Caco-2 (cell line): ENCODE measurements around the gene PCSK5. TPM values are rescaled to one million over a fixed set of nuclear protein-coding genes. Genes with fewer than 3 reads are reported as not detected.

ENCODE experiments used
- BruUV-seq: library from RNA; stranded (reverse); fragments of 400-500 nt; replicated peaks from 2 replicates; lab custom pipeline; 2021; lab: Mats Ljungman, UMichigan
- CTCF ChIA-PET: fragments of 300-600 bp; sonication (Branson Sonifier 250); formaldehyde crosslinking; loops from one replicate; lab custom pipeline; 2022; ENCODE audit warnings: antibody characterized with exemption; lab: Charles Lee
- POLR2A ChIA-PET: fragments of 300-600 bp; sonication (Branson Sonifier 250); formaldehyde crosslinking; loops from one replicate; lab custom pipeline; 2022; ENCODE audit warnings: antibody characterized with exemption; lab: Charles Lee
- DNase-seq, 2 experiments: peaks; one replicate each; pipeline versions ENCODE4 v3.0.0 to v3.0.0-alpha.2; 2020 to 2022
- H3K27me3 ChIP-seq: replicated peaks from 2 replicates; pipeline ENCODE4 v1.6.0; 2011; ENCODE audit warnings: low read length; ENCODE audit not compliant: control insufficient read depth, insufficient read depth
- H3K36me3 ChIP-seq: 2 replicates; pipeline ENCODE4 v1.5.1; 2011; ENCODE audit warnings: low read length; ENCODE audit not compliant: control insufficient read depth, insufficient read depth
- H3K4me1 ChIP-seq: fragments of 250-450 bp; sonication (Bioruptor Pico); 2 replicates; pipeline ENCODE4 v1.5.1; 2020; ENCODE audit warnings: mild to moderate bottlenecking
- H3K4me3 ChIP-seq: 2 replicates; pipeline ENCODE4 v1.5.1; 2011; ENCODE audit warnings: low read depth, mild to moderate bottlenecking, control low read depth, low read length
- H3K9me3 ChIP-seq: fragments of 250-450 bp; sonication (Bioruptor Pico); 2 replicates; pipeline ENCODE4 v1.5.1; 2020; ENCODE audit warnings: mild to moderate bottlenecking, moderate library complexity
- H3K27ac Mint-ChIP-seq: one replicate; pipeline ENCODE4 v1.8.0; 2022; ENCODE audit warnings: mixed read lengths; ENCODE audit not compliant: unreplicated experiment
- H3K27me3 Mint-ChIP-seq: one replicate; pipeline ENCODE4 v1.8.0; 2022; ENCODE audit warnings: mixed read lengths; ENCODE audit not compliant: insufficient read depth, unreplicated experiment
- H3K36me3 Mint-ChIP-seq: one replicate; pipeline ENCODE4 v1.8.0; 2022; ENCODE audit warnings: mild to moderate bottlenecking, mixed read lengths; ENCODE audit not compliant: insufficient read depth, unreplicated experiment
- H3K4me1 Mint-ChIP-seq: one replicate; pipeline ENCODE4 v1.8.0; 2022; ENCODE audit warnings: low read depth, mixed read lengths; ENCODE audit not compliant: unreplicated experiment
- H3K4me3 Mint-ChIP-seq: one replicate; pipeline ENCODE4 v1.8.0; 2022; ENCODE audit warnings: mild to moderate bottlenecking, moderate library complexity, mixed read lengths; ENCODE audit not compliant: unreplicated experiment
- H3K9me3 Mint-ChIP-seq: one replicate; pipeline ENCODE4 v1.8.0; 2022; ENCODE audit warnings: mixed read lengths; ENCODE audit not compliant: unreplicated experiment
- CTCF ChIP-seq, 2 experiments: fragments of 200-600 bp in 1 of 2; IDR thresholded peaks; 1 replicate in 1 of 2; 2 replicates in 1 of 2; pipeline versions ENCODE4 v1.5.1 to v1.8.0; 2011 to 2022; ENCODE audit warnings: antibody characterized with exemption in 1 of 2, control low read depth in 1 of 2, inconsistent platforms in 1 of 2, low read depth in 1 of 2, low read length in 1 of 2, mild to moderate bottlenecking in 1 of 2, moderate library complexity in 1 of 2; ENCODE audit not compliant: insufficient read depth in 1 of 2, severe bottlenecking in 1 of 2, unreplicated experiment in 1 of 2
- intact Hi-C: fragments of 100-400 bp; cut with micrococcal nuclease; formaldehyde crosslinking; loops from one replicate; pipeline ENCODE4 v1.10.0; 2022; ENCODE audit not compliant: unreplicated experiment
- total RNA-seq: library from RNA; stranded (reverse); gene quantifications from 2 replicates; pipeline ENCODE4 v1.2.3, GENCODE V29; 2022

PCSK5 gene
- total RNA-seq, 1 experiment from 2014 or later = 10.9 TPM

DNA sequence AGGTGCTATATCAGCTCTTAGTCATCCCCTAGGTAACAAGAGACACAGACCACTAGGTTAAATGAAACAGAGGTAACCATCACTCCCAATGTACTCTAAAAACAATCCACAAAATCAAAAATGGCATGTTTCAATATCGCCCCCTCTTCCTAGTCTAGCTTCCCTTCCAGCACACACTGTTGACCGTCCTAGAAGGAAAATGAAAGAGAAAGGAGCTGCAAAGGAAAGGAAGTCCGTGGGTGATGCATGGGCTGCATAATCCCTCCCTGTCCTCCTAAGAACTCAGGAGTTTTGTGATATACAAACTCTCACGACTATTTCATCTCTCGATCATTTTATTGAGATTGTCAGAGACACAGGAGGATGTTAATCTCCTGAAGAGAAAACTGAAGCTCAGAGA is 402.2 kb downstream of the PCSK5 start:
- H3K4me1 Mint-ChIP-seq = no peaks in the 10 kb centered on the region
- no peaks in the 10 kb centered on the region for H3K9me3 Mint-ChIP-seq
- Histone ChIP-seq H3K4me1 (no peaks in the 10 kb centered on the region), H3K36me3 (no peaks in the 10 kb centered on the region), H3K4me3 (no peak overlapping the region), H3K27me3 (no peaks in the 10 kb centered on the region), H3K9me3 (no peaks in the 10 kb centered on the region)
- no peak overlapping the region for H3K27ac Mint-ChIP-seq
- no peaks in the 10 kb centered on the region for H3K36me3 Mint-ChIP-seq
- intact Hi-C loops = no loop called here
- no peak overlapping the region for H3K4me3 Mint-ChIP-seq
- TF ChIP-seq CTCF (IDR thresholded peaks at IDR 0.05; ENCODE audit: insufficient read depth in 1 of 2, low read depth in 1 of 2, low read length in 1 of 2, severe bottlenecking in 1 of 2, unreplicated experiment in 1 of 2) = no peak
- DNase-seq = no peak
- H3K27me3 Mint-ChIP-seq = no peaks in the 10 kb centered on the region
- ChIA-PET POLR2A (no interaction called here), CTCF (interaction anchor here (0.5 kb wide), 1 partner anchor 23 kb away, joined by 4 read pairs; no protein-coding TSS in a partner anchor)
- BruUV-seq = no TSS peak

GRCh38 chr9:76294301-76294700 is 403.8 kb downstream of the PCSK5 start:
- CTCF ChIA-PET = no interaction called here
- no TSS peak for BruUV-seq
- intact Hi-C loops = no loop called here

GRCh38 chr9:76296561-76297310 is 406.3 kb downstream of the PCSK5 start:
- H3K4me3 Mint-ChIP-seq = no peak overlapping the region
- intact Hi-C loops = no loop called here
- BruUV-seq = no TSS peak
- DNase-seq = no peak
- Histone ChIP-seq H3K36me3 (no peaks in the 10 kb centered on the region), H3K9me3 (no peaks in the 10 kb centered on the region), H3K4me3 (no peak overlapping the region), H3K4me1 (no peaks in the 10 kb centered on the region), H3K27me3 (no peaks in the 10 kb centered on the region)
- no peaks in the 10 kb centered on the region for H3K4me1 Mint-ChIP-seq
- H3K36me3 Mint-ChIP-seq = no peaks in the 10 kb centered on the region
- H3K27me3 Mint-ChIP-seq = no peaks in the 10 kb centered on the region
- ChIA-PET CTCF (no interaction called here), POLR2A (no interaction called here)
- H3K9me3 Mint-ChIP-seq = no peaks in the 10 kb centered on the region
- H3K27ac Mint-ChIP-seq = no peak overlapping the region
- no peak for TF ChIP-seq CTCF (IDR thresholded peaks at IDR 0.05; ENCODE audit: insufficient read depth in 1 of 2, low read depth in 1 of 2, low read length in 1 of 2, severe bottlenecking in 1 of 2, unreplicated experiment in 1 of 2)

More at GRCh38 chr9:76294301-76294700, 403.8 kb downstream of the PCSK5 start:
- Mint-ChIP-seq H3K4me3 (no peak overlapping the region), H3K9me3 (no peaks in the 10 kb centered on the region), H3K27me3 (no peaks in the 10 kb centered on the region), H3K4me1 (no peaks in the 10 kb centered on the region), H3K36me3 (no peaks in the 10 kb centered on the region), H3K27ac (no peak overlapping the region)
- no peaks in the 10 kb centered on the region for H3K4me1 ChIP-seq
- TF ChIP-seq CTCF (IDR thresholded peaks at IDR 0.05; ENCODE audit: insufficient read depth in 1 of 2, low read depth in 1 of 2, low read length in 1 of 2, severe bottlenecking in 1 of 2, unreplicated experiment in 1 of 2) = no peak
- no peaks in the 10 kb centered on the region for H3K9me3 ChIP-seq
- no peak for DNase-seq
- no peaks in the 10 kb centered on the region for H3K36me3 ChIP-seq
- H3K4me3 ChIP-seq = no peak overlapping the region
- POLR2A ChIA-PET = no interaction called here
- no peaks in the 10 kb centered on the region for H3K27me3 ChIP-seq
